SK-N-MC (cell line): Measurements from ENCODE around the gene LAMC3.
"Not testable (repeated sequence)": the region's sequence is repeated elsewhere in the genome, so short reads cannot be mapped to it uniquely, and the experiment has no call there.

ENCODE experiments used
- DNase-seq: peaks from one replicate; pipeline ENCODE4 v3.0.0-alpha.2; 2011; ENCODE audit warnings: low read depth, low spot score
- H3K27ac ChIP-seq: fragments of 200-600 bp; sonication (generic); 2 replicates; pipeline ENCODE4 v1.5.1; 2016; ENCODE audit warnings: mixed run types
- H3K36me3 ChIP-seq: fragments of 200-600 bp; sonication (generic); 2 replicates; pipeline ENCODE4 v1.6.1; 2017; ENCODE audit warnings: antibody characterized with exemption, low read length, mixed read lengths; ENCODE audit not compliant: insufficient read depth
- H3K4me3 ChIP-seq: fragments of 200-600 bp; sonication (generic); 2 replicates; pipeline ENCODE4 v1.5.1; 2016
- H3K9ac ChIP-seq: fragments of 200-600 bp; sonication (generic); 2 replicates; pipeline ENCODE4 v1.8.0; 2017; ENCODE audit warnings: mixed run types, mixed read lengths; ENCODE audit not compliant: insufficient read length
- H3K9me3 ChIP-seq: fragments of 200-600 bp; sonication (generic); 2 replicates; pipeline ENCODE4 v1.6.1; 2017; ENCODE audit warnings: low read depth, mild to moderate bottlenecking, antibody characterized with exemption, low read length, moderate library complexity, mixed read lengths
- EZH2 ChIP-seq: fragments of 200-600 bp; sonication (generic); IDR thresholded peaks from one replicate; pipeline ENCODE4 v1.6.1; 2017; ENCODE audit warnings: antibody characterized with exemption
- FOXP2 ChIP-seq: optimal IDR thresholded peaks from 2 replicates; pipeline ENCODE3; 2011; ENCODE audit warnings: mild to moderate bottlenecking, moderate library complexity; ENCODE audit not compliant: insufficient read depth; ENCODE audit errors: extremely low read length, control extremely low read depth
- POLR2AphosphoS5 ChIP-seq: IDR thresholded peaks from 2 replicates; pipeline ENCODE4 v1.6.1; 2012; ENCODE audit warnings: mild to moderate bottlenecking, low read depth, low read length, borderline replicate concordance

LAMC3 gene

DNA sequence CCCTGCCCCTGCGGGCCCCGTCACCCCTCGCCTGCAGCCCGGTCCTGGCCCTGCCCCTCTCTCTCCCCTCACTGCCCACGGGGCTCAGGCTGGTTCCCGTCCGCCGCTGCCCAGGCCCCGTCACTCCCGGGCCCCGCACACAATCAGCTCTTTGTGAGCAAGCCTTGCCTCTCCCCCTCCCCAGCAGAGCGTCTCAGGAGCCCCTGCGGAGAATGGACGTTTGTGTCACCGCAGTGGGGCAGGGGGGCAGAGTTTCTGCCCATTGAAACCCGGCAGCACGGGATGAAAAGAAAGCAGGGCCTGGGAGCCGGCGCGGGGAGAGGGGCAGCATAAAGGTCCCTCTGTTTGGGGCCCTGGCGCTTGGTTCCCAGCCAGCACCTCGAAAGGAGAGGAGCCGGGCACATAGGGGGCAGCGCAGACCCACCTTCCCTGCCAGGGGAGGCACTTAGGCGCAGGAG is 102.9 kb downstream of the LAMC3 start:
- Histone ChIP-seq H3K9ac (no peak overlapping the region), H3K4me3 (no peak overlapping the region), H3K9me3 (no peaks in the 10 kb centered on the region), H3K27ac (no peak overlapping the region), H3K36me3 (no peaks in the 10 kb centered on the region)
- no peak for DNase-seq
- TF ChIP-seq POLR2AphosphoS5 (no peak), EZH2 (no peak), FOXP2 (no peak)

DNA sequence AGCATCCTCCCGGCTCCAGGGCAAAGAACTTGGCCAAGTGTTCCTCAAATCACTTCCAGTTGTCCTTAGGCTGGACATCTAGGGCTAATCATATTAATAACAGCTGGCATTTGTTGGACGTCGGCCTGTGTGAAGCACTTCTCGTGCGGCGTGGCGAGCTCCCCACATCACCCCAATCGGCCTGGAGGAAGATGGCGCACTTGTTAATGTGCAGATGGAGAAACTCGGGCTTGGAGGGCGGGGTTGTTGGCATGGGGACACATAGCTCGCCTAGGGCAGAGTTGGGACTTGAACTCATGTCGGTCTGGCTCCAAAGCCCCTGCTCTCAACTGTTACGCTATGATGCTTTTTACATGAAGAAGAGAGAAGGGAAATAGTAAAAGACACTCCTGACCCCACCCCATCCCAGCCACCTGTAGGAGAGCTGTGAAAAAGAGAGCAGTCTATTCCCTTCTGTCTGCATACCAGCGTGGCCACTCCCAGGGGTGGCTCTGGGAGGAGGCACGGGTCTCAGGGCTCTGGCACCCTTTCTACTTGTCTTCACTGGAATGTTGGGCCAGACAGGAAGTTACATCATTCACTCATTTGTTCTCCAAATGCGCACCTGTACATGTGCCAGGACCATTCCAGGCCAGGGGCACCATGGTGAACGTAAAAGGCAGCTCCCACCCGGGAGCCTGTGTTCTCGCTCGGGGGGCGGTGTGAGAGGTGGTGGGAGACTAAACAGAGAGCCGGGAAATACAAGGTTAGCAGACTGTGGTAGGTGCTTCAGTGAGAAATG is 103.6 kb downstream of the LAMC3 start:
- no peak for DNase-seq
- Histone ChIP-seq H3K27ac (no peak overlapping the region), H3K36me3 (no peaks in the 10 kb centered on the region), H3K9ac (no peak overlapping the region), H3K4me3 (no peak overlapping the region), H3K9me3 (no peaks in the 10 kb centered on the region)
- TF ChIP-seq EZH2 (no peak), FOXP2 (no peak), POLR2AphosphoS5 (no peak)

DNA sequence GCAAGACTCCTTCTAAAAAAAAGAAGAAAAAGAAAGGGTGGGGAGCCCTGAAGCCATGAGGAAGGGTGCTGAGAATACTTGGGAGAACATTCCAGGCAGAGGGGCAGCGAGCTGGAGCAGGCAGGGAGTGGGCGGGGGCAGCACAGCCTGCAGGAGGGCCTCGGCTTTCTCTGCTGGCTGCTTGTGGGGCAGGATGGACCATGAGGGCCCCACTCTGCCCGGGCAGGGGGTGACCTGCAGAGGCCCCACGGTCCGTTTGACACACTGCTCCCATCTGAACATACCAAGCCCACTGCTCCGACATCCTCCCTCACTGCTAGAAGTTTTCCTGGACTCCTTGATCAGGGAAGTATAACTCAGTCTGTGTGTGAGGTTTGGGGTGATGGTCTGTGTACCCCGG is 104.7 kb downstream of the LAMC3 start:
- Histone ChIP-seq H3K36me3 (no peaks in the 10 kb centered on the region), H3K27ac (no peak overlapping the region)

DNA sequence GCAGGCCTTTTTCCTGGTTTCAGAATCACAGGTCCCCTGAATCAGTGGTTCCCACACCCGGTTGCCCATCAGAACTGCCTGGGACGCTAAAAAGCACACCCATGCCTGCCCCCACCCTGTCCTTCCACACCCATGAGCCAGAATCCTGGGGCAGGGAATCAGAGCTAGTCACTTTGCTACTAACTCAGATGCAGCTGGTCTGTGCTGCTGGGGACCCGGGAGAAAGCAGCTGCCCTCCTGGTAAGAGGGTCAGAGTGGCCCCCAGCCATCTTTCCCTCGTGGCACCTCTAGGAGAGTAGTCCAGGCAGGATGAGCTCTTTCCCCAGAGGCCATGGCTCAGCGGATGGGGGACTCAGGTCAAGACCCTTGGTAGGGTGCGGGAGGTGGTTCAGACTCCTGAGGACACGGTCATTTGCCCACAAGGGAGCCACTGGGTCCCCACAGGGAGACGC is 105.1 kb downstream of the LAMC3 start:
- Histone ChIP-seq H3K36me3 (no peaks in the 10 kb centered on the region), H3K9ac (no peak overlapping the region), H3K27ac (no peak overlapping the region), H3K9me3 (no peaks in the 10 kb centered on the region), H3K4me3 (no peak overlapping the region)
- TF ChIP-seq POLR2AphosphoS5 (no peak), EZH2 (no peak), FOXP2 (no peak)
- no peak for DNase-seq

More for the DNA sequence above, 104.7 kb downstream of the LAMC3 start:
- Histone ChIP-seq H3K9ac (no peak overlapping the region), H3K9me3 (no peaks in the 10 kb centered on the region), H3K4me3 (no peak overlapping the region)
- DNase-seq = no peak
- TF ChIP-seq POLR2AphosphoS5 (no peak), EZH2 (no peak)

DNA sequence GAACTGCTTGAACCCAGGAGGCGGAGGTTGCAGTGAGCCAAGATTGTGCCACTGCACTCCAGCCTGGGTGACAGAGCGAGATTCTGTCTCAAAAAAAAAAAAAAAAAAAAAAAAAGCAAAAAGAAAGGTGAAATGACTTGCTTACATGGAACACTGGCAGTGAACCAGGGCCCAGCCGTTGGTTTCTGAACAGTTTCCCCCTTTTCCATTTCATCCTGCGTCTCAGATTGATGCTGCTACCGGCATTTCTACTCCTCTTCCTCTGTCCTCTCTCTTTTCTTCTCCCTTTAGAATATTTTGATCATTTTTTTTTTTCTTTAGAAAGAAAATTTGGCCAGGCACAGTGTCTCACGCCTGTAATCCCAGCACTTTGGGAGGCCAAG is 106.4 kb downstream of the LAMC3 start:
- not testable (repeated sequence) for H3K36me3 ChIP-seq, H3K27ac ChIP-seq, H3K9me3 ChIP-seq, H3K4me3 ChIP-seq, H3K9ac ChIP-seq, DNase-seq

DNA sequence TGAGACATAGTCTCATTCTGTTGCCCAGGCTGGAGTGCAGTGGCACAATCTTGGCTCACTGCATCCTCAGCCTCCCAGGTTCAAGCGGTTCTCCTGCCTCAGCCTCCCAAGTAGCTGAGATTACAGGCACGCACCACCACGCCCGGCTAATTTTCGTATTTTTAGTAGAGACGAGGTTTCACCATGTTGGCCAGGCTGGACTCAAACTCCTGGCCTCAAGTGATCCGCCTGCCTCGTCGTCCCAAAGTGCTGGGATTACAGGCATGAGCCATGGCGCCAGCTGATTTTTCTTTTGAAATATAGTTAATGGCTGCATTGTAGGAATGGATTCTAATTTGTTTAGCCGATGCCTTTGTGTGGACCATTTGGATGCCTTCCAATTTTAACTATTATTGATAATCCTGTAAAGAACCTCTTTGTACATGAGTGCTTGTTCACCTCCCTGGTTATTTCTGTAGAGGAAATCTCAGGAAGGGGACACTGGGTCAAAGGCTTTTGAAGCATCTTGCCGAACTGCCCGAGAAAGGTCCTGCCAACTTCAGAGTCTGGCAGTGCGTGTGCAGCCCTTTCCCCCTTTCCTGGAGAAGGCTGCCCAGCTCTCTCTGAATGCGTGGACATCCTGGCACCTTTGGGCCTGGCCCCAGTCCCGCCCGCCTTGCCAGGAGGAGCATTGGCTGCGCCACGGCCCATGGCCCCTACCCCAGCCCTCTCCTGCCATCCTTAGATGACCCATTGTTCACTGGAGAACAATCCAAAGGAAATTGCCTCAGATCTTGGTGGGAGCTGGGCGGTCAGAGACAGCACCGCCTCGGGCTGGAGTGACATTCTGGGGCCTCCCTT is 107.5 kb downstream of the LAMC3 start:
- H3K9me3 ChIP-seq = no peaks in the 10 kb centered on the region
- no peak overlapping the region for H3K4me3 ChIP-seq
- no peaks in the 10 kb centered on the region for H3K36me3 ChIP-seq
- DNase-seq = no peak
- no peak overlapping the region for H3K9ac ChIP-seq
- no peak overlapping the region for H3K27ac ChIP-seq
- no peak for TF ChIP-seq FOXP2
- no peak for TF ChIP-seq EZH2
- no peak for TF ChIP-seq POLR2AphosphoS5

DNA sequence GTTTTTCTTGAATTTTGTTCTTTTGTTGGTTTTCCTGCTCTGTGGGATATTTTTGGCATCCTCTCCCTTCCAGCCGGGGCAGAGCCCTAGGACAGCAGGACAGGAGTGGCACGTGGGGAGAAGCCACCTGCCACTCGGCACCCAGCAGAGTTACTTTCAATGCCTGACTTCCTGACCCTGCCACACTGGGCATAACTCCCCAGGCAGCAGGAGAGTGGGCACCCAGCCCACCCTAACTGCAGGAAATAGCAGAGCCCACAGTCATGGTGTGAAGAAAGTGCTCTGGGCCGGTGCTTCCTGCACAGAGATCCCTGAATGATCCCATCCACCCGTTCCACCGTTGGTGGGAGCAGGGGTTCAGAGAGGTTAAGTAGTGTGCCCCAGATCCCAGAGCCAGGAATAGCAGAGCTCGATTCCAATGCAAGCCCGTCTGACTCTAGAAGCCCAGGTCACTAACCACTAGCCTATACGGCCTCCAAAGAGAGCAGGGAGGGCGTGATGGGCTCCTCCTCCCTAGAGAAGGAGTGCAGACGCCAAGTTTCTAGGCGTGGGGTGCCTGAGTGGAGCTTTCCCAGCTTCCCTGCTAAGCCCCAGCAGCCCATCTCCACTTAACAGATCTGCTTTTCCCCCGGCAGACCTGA is 108.3 kb downstream of the LAMC3 start:
- no peaks in the 10 kb centered on the region for H3K36me3 ChIP-seq

DNA sequence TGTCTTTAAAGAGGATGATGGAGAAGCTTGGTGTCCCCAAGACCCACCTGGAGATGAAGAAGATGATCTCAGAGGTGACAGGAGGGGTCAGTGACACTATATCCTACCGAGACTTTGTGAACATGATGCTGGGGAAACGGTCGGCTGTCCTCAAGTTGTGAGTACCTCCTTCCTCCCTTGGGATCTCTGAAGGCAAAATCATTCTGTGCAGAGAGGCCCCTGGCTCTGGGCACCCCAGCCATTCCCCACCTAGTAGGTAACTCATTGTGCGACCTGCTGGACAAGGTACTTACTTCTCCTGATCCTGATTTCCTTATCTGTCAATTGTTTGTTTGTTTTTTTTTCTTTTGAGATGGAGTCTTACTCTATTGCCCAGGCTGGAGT is 108.8 kb downstream of the LAMC3 start:
- DNase-seq = no peak
- H3K4me3 ChIP-seq = no peak overlapping the region
- no peaks in the 10 kb centered on the region for H3K9me3 ChIP-seq
- no peak overlapping the region for H3K9ac ChIP-seq
- no peaks in the 10 kb centered on the region for H3K36me3 ChIP-seq
- TF ChIP-seq EZH2 (no peak), POLR2AphosphoS5 (no peak), FOXP2 (no peak)
- H3K27ac ChIP-seq = no peak overlapping the region

More for the DNA sequence above, 108.3 kb downstream of the LAMC3 start:
- Histone ChIP-seq H3K27ac (no peak overlapping the region), H3K9ac (no peak overlapping the region), H3K9me3 (no peaks in the 10 kb centered on the region), H3K4me3 (no peak overlapping the region)
- TF ChIP-seq POLR2AphosphoS5 (no peak), FOXP2 (no peak), EZH2 (no peak)
- DNase-seq = no peak
